DMS 273 treated with DMSO at 0.1 percent for 48 hours (cell line): ENCODE results near the gene PTPRZ1.

Source experiments
- DNase-seq: peaks from one replicate; lab custom pipeline; 2025; lab: John Stamatoyannopoulos, UW

Gene PTPRZ1

DNA sequence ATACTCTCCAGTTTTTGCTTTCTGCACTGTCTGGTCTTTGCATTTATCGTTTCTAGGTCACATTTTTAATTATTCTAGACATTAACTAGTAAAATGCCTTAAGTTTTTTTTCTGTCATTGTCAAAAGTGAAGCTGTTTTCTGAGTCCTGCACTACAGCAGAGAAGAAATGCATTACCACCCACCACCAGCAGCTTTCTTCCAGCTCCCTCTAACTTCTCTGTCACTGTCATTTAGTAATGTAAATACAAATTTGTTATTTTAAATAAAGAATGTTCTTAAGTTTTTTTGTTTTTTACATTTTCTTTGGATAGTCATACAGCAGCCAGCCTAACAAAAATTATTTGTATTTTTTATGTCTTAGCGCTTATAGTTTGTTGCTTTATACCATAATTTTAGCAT lies 18.8 kb downstream of the PTPRZ1 start:
- DNase-seq = no peak

DNA sequence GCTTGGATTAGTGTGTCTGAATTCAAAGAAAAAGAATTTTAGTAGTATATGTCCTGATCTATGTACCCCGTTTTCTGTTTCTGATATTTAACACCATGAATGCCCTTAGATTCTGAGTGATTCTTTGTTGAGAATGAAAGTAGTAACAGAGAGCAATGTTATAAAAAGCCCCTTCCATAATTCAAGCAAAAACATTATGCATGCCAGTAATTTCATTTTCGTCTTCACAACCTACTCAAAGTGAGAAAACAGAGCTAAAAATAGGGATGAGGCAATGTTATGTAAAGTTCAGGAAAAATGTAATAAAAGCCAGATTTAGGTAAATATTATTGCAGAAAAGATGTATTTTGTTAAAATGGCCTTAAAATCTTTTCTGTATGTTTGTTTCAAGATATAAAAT lies 28.1 kb downstream of the PTPRZ1 start:
- DNase-seq = no peak

DNA sequence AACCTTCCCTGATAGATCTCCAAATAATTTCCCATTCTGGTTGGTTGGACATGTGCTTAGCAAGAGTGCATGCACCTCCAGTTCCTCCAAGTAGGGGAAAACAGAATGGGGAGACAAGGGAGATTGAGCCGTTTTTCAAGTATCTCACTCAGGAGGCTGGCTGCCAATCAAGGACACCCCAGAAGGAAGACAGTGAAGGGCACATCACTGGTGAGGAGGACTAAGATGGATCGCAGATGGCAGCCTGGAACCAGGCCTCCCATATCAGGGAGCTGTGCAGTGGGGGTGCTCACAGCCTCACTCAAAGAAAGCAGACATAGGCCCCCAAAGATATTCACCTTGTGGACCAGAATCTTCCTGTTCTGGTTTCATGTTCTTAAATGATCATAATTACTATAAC lies 31.2 kb downstream of the PTPRZ1 start:
- DNase-seq = no peak

DNA sequence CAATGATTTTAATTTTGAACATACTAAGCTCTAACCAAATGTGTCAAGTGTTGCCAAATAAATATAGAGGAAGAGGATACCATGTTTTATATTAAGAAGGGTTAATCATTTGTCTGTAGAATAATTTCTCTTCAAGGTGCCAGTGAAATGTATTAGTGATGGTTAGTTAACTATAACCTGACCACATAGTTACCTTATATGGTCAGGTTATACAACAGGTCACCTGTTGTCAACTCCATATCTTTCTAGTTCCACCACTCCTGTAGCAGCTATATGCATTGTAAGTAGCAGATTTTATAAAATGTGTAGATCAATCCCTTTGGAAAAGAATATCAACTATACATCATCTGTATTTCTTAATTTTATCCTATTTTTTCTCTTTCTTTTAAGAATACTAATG lies 35.1 kb downstream of the PTPRZ1 start:
- no peak for DNase-seq

DNA sequence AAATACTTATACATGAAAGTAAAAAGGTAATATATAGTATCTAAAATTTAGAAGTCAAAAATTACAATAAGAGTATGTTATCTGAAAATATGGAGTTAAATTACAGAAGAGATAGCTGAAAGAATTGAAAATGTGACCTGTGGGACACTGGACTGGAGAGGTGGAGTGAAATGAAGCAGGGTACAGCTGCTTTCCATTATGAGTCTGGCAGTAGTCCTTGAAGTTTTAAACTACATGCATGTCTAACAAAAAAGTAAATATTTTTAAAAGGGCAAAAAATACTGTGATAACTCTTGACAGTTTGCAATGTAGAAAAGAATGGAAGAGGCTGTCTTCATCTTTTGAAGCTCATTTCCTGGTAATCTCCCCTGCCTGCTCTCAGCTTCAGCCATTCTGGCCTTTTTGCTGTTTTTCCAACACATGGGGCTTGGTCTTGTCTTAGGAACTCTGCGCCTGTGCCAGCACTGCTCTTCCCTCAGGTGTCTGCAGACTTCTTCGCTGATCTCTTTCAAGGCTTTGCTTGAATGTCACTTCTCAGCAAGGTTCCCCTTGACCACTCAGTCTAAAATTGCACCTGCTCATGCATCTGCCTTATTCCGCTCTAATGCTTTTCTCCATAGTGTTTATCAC lies 36.9 kb downstream of the PTPRZ1 start:
- DNase-seq = no peak

DNA sequence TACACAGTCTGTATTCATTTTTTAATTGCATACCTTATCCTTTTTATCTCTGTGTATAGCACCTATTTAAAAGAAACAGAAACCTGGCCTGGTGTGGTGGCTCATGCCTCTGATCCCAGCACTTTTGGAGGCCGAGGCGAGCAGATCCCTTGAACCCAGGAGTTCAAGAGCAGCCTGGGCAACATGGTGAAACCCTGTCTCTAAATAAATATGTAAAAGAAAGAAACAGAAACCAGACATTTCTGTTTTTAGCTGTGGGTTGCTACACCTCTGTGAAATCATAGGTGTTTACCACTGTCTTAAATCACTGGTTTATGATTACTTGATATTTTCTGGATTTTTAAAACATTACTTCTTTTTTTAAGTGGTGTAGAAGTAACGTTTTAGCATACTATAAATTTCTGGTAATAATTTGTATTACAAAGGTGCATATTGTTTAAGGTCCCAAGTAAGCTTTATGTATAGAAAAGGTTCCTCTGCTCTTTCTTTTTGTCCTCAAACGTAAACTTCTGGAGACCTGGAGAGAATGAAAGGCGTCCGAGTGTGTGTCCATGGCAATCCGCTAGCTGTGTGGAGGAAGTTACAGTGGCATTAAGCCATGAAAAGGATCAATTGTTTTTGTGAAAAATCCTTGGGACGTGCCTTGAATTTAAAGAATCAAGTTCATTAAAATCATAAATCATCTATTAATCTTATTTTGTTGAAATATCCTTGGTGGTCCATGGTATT lies 41.1 kb downstream of the PTPRZ1 start:
- DNase-seq = no peak

DNA sequence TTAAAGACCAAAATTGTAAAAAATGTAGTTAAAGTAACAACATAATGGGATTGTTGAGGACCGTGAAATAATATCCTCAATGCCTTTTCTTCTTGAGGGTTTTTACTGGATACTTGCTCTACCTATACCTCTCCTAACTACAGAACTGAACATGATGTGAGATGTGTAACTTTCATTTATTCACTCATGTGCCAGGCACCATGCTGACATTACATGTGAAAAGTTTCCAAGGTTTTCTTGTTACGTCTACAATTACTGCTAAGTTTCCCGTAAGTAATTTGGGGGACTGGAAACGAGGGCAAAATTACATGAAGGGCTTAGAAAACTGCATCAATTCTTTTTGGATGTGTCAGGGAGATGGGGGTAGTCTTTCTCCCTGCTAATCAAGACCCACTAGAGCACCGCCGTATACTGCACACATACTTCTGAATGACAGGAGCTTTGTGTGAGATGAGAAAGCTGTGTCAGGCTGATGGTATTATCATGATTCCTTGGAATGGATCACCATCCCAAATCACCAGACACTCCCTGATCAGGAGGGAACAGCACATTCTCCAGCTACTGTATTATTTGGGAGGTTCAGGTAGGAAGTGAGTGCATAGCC lies 41.8 kb downstream of the PTPRZ1 start:
- no peak for DNase-seq

DNA sequence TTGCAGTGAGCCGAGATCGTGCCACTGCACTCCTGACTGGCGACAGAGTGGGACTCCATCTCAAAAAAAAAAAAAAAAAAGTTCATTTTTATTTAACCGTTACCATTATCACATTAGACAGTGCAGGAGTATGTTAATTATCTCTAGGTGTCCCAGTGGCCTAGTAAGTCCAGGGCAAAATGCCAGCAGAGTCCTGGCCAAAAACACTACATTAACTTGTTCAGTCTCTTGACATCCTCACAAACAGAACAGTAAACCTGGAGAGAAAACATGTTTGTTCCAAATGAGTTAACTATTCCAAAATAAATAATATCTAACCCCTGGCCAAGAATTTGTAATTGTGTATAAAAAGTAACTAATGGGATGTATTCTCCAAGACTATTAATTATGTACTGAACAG lies 43.2 kb downstream of the PTPRZ1 start:
- DNase-seq = no peak

DNA sequence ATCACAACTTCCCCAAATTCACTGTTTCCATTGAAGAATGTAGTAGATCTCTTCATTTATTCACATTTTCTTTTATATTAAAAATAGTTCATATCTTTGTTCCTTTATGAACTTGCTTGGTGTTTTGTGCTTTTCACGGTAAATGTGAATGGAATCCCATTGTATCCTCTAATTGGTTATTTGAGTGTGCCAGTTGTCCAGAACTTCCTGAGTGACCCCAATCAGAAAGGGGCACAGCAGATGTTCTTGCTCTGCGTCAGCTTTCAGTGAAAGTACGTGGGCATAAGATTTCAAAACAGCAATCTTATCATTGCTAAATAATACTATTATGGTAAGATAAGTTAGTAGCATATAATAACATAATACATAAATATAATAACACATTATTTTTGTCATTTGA lies 47.0 kb downstream of the PTPRZ1 start:
- no peak for DNase-seq

DNA sequence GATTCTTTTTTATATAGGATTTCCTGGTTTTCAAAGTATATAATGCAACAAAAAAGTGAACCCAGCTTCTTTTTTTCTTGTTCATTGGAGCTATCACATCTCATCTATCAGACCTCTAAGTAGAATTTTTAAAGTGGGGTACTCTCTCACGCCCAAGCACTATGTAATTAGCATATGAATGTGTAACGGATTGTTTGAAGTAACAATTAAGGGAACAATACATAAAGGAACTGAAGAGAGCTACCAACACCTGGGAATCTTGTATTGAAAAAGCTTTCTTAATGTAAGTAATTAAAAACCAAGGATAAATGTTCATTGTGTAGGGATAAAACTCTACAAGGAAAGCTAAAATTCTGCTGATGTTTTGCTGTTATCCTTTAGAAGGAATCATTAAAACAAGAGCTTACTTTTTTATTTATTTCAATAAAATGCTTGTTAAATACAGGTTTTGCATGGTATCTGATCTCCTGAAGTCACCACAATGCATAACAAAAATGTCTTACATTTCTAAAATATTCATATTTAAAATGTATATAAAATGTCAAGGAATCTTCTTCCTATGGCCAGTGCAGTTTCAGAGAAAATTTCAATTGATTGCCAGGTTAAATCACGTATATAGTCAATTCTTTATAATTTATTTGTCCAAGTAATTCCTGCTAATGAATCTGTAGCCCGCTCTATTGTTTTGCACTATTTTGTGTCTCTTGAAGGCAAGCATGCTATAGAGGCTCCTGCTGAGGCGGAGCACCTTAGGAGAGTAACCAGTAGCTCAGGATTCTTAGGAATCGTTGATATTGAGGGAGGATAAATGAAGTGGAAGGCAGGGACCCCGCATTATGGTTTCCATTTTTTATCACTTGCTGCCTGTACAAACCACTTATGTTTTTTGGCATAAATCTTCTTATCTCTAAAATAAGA lies 51.6 kb downstream of the PTPRZ1 start:
- DNase-seq = no peak

DNA sequence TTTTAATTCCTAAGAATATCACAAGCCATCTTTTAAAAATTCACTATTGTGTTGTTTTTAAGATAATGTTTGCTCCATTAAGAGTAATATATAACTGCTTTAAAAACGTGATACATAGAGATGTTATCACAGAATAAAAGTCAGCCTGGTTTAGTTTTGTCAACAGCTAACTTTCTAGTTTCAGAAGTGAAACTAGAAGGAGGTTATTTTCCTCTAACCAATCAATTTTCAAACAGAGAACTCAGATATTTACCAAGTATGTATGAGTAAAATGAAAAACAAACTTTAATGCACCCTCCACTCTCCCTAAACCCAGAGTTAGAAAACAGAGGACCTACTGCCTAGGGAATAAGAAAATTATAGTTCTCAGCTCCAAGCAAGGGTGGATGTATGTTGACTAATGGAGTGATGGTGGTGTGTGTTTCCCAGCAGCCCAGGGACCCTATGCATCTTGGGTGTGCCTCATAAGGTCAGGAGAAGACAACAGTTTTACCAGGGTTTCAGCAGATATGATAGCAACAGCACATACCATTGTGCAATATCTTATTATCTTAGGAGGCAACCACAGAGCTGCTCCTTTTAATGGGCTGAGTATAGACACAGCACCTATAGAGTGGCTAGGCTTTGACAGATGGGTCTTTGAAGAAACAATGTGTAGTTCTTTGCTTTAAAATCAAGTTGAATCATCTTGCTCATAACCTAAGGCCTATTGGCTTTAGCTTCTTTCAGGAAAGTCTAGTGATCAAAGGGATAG lies 58.4 kb downstream of the PTPRZ1 start:
- no peak for DNase-seq

DNA sequence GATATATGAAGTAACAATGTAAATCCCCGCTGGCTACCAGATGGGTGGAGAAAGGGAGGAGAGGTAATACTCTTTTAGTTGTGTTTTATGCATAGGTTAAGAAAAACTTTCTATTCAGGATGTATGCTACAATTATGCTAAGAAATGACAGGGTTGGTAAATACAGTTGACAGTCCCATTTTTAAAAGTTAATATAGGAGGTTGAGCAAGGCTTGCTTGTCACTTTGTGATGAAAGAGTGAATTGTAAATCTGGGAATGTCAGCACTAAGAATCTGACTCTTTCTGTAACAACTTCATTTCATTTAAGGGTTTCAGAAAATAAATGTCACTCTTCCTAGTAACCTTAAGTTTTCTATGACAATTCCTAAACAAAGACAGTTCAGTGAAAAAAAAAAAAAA lies 59.8 kb downstream of the PTPRZ1 start:
- no peak for DNase-seq

DNA sequence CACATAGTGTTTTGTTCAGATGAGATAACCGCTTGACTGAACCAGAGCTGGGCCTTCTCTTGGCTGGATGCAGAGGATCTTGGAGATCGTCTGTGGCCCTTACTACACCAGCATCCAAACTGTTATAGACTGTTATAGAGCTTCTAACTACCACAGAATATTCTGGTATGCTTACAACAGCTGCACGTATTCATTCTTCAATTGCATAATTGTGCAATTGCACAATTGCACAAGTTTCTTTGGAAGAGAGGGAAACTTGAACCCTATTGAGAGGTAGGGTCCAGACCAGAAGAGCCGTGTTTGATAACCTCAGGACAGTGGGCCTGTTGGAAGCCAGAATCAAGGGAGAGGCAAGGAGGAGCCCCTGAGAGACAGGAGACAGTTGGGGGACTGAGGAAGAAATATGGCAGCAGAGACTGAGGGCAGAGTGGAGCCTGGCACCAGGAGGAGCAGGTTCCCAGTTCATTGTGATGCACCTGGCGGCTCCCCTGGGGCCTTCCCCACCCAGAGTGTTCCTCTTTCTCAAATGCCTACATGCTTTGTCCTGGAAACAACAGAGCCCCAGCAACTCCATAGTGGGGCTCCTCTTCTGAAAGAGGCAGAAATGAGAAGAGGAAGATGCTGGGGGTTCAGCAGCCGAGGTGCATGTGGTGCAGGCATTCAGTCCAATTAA lies 64.1 kb downstream of the PTPRZ1 start:
- DNase-seq = no peak

DNA sequence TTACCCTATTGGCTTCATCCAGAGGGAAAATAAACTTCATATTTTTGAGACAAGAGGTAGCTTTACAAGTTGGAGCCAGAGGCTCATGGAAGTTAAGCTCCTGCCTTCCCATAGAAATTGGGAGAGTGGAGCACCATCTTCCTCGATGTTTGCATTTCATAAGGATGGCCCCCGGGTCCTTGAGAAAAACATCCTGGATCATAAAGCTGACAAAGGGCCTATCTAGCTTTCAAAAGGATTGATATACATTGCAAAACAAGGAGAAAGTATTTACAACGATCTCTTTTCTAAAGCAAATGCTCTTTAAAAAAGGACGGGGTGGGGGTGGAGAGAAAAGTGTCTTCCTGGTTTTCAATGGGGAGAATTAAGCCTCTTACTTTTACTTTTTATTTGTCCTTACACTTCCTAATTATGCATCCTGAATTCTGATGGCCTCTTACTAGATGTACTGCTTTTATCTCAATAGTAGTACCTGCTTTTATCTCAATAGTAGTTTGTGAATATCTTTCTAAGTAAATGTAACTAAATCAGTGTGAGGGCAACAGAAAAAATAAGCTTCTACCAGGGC lies 65.6 kb downstream of the PTPRZ1 start:
- no peak for DNase-seq

DNA sequence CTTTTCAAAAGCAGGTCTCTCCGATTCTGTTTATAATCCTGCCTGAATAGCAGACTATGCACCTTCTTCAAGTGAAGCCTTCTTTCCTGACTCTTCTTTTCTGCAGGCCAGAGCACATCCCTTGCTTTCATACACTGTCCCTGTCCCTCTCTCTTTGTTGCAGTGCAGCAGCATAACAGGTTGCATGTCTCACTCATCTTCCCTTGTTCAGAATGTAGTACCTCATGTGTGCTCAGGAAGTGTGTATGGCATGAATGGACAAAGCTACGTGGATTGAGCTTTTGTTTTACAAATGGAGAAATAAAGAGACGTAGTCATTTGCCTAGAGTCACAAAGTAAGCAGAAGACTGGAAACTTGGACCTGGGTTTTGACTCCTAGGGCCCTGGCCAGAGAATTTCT lies 68.0 kb downstream of the PTPRZ1 start:
- no peak for DNase-seq

DNA sequence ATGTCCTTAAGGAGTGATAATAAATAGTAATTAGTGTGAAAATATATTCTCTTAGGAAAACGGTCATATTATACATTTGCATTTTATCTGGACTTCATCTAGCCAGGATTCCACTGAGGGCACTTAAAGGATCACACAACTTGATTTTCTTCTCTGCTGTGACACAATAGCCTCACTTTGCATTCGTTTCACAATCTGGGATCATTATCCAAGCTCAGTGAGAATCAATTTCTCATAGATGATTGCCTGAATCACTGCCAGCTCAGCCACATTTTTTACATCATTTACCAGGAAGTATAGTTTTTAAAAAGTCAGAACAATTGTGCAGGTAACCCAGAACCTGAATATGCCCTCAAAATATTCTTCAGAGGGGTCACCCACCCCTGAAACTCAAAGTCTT lies 68.9 kb downstream of the PTPRZ1 start:
- DNase-seq = no peak

DNA sequence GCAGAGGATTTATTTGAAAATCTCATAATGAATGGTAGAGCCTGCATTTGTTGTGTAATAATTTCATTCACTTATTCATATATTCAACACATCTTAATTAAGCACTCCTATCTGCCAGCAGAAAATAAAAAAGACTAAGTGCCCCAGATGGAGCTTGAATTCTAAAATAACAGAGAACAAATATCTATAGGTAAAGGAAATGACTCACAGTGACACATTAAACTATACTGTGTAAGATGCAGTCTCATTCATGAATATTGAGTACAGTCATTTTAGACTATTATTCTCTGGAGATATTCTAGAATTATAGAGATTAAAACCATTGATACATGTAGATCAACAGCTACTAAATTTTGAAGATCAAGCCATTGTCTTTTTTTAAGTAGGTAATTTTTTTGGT lies 72.1 kb downstream of the PTPRZ1 start:
- DNase-seq = no peak

DNA sequence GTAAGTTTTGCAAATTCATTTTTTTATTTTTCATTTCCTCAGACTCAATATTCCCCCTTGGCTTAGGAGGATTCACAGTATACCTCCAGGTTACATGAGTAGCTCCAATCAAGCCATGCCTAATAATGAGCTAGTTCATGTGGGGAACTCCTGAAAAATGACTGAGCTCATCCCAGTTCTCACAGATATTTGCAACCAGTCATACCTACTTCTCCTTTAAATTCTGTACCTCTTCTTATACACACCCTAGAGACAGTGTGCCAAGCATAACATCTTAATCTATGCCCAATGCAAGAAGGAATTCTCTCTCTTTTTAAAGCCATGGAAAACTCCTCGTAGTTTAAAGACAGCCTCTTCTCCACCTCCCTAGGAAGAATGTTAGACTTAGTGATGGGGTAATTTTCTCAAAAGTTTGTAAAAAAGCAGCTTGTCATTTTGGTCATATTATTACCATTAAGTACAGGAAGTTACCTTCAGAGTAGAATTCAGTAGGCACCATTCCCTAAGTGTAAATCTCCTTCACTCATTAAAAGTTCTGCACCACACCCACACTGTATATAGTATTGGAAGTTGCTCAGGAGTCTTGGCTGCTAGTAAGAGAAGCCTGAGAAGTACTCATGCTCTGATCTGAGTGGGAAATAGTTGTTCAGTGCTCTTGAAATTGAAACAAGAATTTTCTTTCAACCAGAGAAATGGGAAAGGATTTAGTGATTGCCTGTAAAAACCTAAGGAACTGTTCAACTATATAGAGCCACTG lies 72.7 kb downstream of the PTPRZ1 start:
- no peak for DNase-seq

DNA sequence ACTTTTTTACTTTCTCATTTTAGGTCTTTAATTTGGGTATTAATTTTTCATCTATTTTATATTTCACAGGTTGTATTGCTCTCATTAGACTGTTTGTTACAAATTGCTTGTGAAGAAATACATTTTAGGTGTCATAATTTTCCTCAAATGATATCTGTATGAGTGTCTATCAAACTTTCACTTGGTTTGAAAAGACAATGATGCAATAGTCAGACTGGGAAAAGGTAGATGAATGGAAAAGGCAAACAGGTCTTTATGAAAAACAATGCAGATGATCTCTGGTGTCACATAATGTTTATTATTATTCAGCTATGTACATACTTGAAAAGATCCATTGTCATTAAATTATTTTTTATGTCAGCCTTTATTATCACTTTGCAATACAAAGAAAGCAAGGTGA lies 80.2 kb downstream of the PTPRZ1 start:
- no peak for DNase-seq

DNA sequence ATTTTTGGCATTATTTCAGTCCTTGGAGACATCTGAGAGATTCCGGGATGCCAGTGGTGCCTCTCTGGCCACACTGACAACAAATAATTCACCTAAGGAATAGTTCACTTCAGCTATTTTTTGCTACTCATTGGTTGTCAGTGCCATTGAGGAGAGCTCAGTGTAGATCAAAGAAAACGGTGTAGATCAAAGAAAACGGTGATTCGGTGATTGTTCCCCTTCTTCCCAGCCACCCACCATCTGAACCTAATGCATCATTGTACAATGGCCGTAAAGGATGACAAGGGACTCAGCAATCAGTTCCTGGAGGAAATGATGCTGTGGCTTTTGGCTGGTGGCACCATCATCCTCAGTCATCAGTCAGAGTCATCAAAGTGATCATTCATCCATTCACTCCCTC lies 80.6 kb downstream of the PTPRZ1 start:
- DNase-seq = no peak
